A673 (cell line): ENCODE results near the gene PI4K2A. TPM values are rescaled to one million over a fixed set of nuclear protein-coding genes. Genes with fewer than 3 reads are reported as not detected.

ENCODE experiments used
- BruUV-seq: library from RNA; stranded (reverse); fragments of 400-500 nt; replicated peaks from 2 replicates; lab custom pipeline; 2021; lab: Mats Ljungman, UMichigan
- CTCF ChIA-PET: fragments of 300-600 bp; sonication (Branson Sonifier 250); formaldehyde crosslinking; loops from one replicate; lab custom pipeline; 2022; ENCODE audit warnings: antibody characterized with exemption; lab: Charles Lee
- POLR2A ChIA-PET: fragments of 300-600 bp; sonication (Branson Sonifier 250); formaldehyde crosslinking; loops from one replicate; lab custom pipeline; 2022; ENCODE audit warnings: antibody characterized with exemption; ENCODE audit not compliant: low non-redundant PET; lab: Charles Lee
- DNase-seq: peaks from one replicate; pipeline ENCODE4 v3.0.0-alpha.2; 2015; ENCODE audit warnings: low spot score
- H3K27ac ChIP-seq: fragments of 200-600 bp; sonication (generic); 2 replicates; pipeline ENCODE4 v1.5.1; 2016; ENCODE audit warnings: mixed run types, low read depth, mild to moderate bottlenecking, mixed read lengths, antibody characterized with exemption, low read length; ENCODE audit not compliant: poor library complexity, severe bottlenecking
- H3K27me3 ChIP-seq: fragments of 200-600 bp; sonication (generic); replicated peaks from 2 replicates; pipeline ENCODE4 v1.6.1; 2017; ENCODE audit warnings: mixed run types, low read depth, mild to moderate bottlenecking, mixed read lengths, antibody characterized with exemption, low read length; ENCODE audit not compliant: insufficient read depth, poor library complexity
- H3K36me3 ChIP-seq: fragments of 200-600 bp; sonication (generic); 2 replicates; pipeline ENCODE4 v1.6.1; 2016; ENCODE audit warnings: mixed run types, mild to moderate bottlenecking, mixed read lengths, antibody characterized with exemption, low read length; ENCODE audit not compliant: insufficient read depth, poor library complexity, severe bottlenecking
- H3K4me1 ChIP-seq: fragments of 200-600 bp; sonication (generic); 2 replicates; pipeline ENCODE4 v1.6.1; 2017; ENCODE audit warnings: mixed run types, mild to moderate bottlenecking, mixed read lengths, antibody characterized with exemption, low read length; ENCODE audit not compliant: insufficient read depth, poor library complexity, severe bottlenecking
- H3K4me3 ChIP-seq: fragments of 200-600 bp; sonication (generic); 2 replicates; pipeline ENCODE4 v1.5.1; 2016; ENCODE audit warnings: low read depth, mixed run types, mild to moderate bottlenecking, mixed read lengths, low read length; ENCODE audit not compliant: poor library complexity, severe bottlenecking
- H3K9me3 ChIP-seq: fragments of 200-600 bp; sonication (generic); 2 replicates; pipeline ENCODE4 v1.6.1; 2016; ENCODE audit warnings: mixed run types, low read depth, mild to moderate bottlenecking, mixed read lengths, antibody characterized with exemption, low read length; ENCODE audit not compliant: poor library complexity, severe bottlenecking
- EZH2 ChIP-seq: fragments of 200-600 bp; sonication (generic); IDR thresholded peaks from 2 replicates; pipeline ENCODE4 v1.6.1; 2017; ENCODE audit warnings: borderline replicate concordance, low read depth, mild to moderate bottlenecking, mixed read lengths, antibody characterized with exemption, low read length; ENCODE audit not compliant: poor library complexity, severe bottlenecking
- intact Hi-C: fragments of 100-400 bp; cut with micrococcal nuclease; formaldehyde crosslinking; loops from one replicate; pipeline ENCODE4 v1.10.0; 2022; ENCODE audit not compliant: unreplicated experiment
- total RNA-seq: library from RNA; stranded (reverse); gene quantifications from 2 replicates; pipeline ENCODE4 v1.2.3, GENCODE V29; 2021
- TF ChIP-seq, protein P1 (sequence below): fragments of 300-800, 200-600 bp; sonication (generic); conservative IDR thresholded peaks from 2 replicates; pipeline ENCODE4 v1.5.1; 2017; ENCODE audit warnings: low read depth, mild to moderate bottlenecking, antibody characterized with exemption, low read length, moderate library complexity, mixed read lengths

The PI4K2A gene
- total RNA-seq, 1 experiment from 2014 or later: 23.6 TPM

- Histone ChIP-seq H3K4me3 (no peak overlapping the region), H3K27me3 (no peaks in the 10 kb centered on the region), H3K4me1 (no peaks in the 10 kb centered on the region), H3K9me3 (no peaks in the 10 kb centered on the region), H3K27ac (no peak overlapping the region), H3K36me3 (peaks cover 34% of the 10 kb centered on the region)
- no TSS peak for BruUV-seq
- CTCF ChIA-PET: no interaction called here
- POLR2A ChIA-PET: no interaction called here
- DNase-seq: no peak
- TF ChIP-seq, protein P1, sequence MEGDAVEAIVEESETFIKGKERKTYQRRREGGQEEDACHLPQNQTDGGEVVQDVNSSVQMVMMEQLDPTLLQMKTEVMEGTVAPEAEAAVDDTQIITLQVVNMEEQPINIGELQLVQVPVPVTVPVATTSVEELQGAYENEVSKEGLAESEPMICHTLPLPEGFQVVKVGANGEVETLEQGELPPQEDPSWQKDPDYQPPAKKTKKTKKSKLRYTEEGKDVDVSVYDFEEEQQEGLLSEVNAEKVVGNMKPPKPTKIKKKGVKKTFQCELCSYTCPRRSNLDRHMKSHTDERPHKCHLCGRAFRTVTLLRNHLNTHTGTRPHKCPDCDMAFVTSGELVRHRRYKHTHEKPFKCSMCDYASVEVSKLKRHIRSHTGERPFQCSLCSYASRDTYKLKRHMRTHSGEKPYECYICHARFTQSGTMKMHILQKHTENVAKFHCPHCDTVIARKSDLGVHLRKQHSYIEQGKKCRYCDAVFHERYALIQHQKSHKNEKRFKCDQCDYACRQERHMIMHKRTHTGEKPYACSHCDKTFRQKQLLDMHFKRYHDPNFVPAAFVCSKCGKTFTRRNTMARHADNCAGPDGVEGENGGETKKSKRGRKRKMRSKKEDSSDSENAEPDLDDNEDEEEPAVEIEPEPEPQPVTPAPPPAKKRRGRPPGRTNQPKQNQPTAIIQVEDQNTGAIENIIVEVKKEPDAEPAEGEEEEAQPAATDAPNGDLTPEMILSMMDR: no peak
- no peak for TF ChIP-seq EZH2
- intact Hi-C loops: no loop called here
Measured at GRCh38 chr10:97667463-97667862, 27.0 kb downstream of the PI4K2A start.

- ChIA-PET POLR2A (no interaction called here), CTCF (no interaction called here)
- no peaks in the 10 kb centered on the region for H3K9me3 ChIP-seq
- no peak overlapping the region for H3K27ac ChIP-seq
- no peak overlapping the region for H3K4me3 ChIP-seq
- peaks cover 30% of the 10 kb centered on the region for H3K36me3 ChIP-seq
- intact Hi-C loops: no loop called here
- TF ChIP-seq, protein P1: no peak
- TF ChIP-seq EZH2: no peak
- H3K4me1 ChIP-seq: no peaks in the 10 kb centered on the region
- no TSS peak for BruUV-seq
- no peaks in the 10 kb centered on the region for H3K27me3 ChIP-seq
- DNase-seq: no peak
Measured at GRCh38 chr10:97669571-97669970, 29.1 kb downstream of the PI4K2A start.

- Histone ChIP-seq H3K4me1 (no peaks in the 10 kb centered on the region), H3K36me3 (peaks cover 23% of the 10 kb centered on the region), H3K27ac (no peak overlapping the region), H3K9me3 (no peaks in the 10 kb centered on the region), H3K27me3 (no peaks in the 10 kb centered on the region), H3K4me3 (no peak overlapping the region)
- no peak for TF ChIP-seq EZH2
- TF ChIP-seq, protein P1: no peak
- CTCF ChIA-PET: no interaction called here
- intact Hi-C loops: no loop called here
- POLR2A ChIA-PET: no interaction called here
- BruUV-seq: TSS peak; percentile 6
- DNase-seq: no peak
Measured at GRCh38 chr10:97673736-97674525, 33.5 kb downstream of the PI4K2A start.
